ENCODE measurements around the gene ZNF709. TPM values are rescaled to one million over a fixed set of nuclear protein-coding genes. Genes with fewer than 3 reads are reported as not detected.
"Not testable (repeated sequence)": the region's sequence is repeated elsewhere in the genome, so short reads cannot be mapped to it uniquely, and the experiment has no call there.

Gene ZNF709
- total RNA-seq, 4 donors from 2014 or later, result 5.0 to 20.8 (median 6.9) TPM

GRCh38 chr19:12450844-12451243, 33.8 kb downstream of the ZNF709 start:
- no peak for DNase-seq
- Histone ChIP-seq H3K27me3 (no peaks in the 10 kb centered on the region), H3K4me1 (no peaks in the 10 kb centered on the region), H3K4me3 (no peak overlapping the region), H3K27ac (no peak overlapping the region), H3K9me3 (no peaks in the 10 kb centered on the region), H3K36me3 (no peaks in the 10 kb centered on the region)
- TF ChIP-seq POLR2A (IDR thresholded peaks at IDR 0.05) (no peak), CTCF (IDR thresholded peaks at IDR 0.05) (no peak)
- intact Hi-C loops (cut with DNase I; ENCODE audit: low total_unique reads), result no loop called here

DNA sequence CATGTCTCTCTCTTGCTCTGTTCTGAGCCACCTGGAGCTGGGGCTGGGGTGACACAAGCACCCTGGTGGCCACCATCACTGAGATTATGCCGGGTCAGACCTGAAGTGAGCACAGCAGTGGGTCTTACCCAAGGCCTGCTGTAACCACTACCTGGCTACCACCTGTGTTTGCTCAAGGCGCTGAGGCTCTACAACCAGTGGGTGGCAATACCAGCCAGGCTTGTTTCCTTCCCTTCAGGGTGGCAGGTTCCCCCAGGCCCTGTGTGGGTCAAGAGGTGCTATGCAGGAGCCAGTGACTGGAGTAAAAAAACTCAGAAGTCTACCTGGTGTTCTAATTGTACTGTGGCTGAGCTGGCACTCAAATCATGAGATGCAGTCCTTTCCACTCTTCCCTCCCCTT, 35.8 kb downstream of the ZNF709 start:
- Histone ChIP-seq H3K27me3 (no peaks in the 10 kb centered on the region), H3K4me1 (no peaks in the 10 kb centered on the region), H3K4me3 (no peak overlapping the region), H3K9me3 (no peaks in the 10 kb centered on the region), H3K27ac (no peak overlapping the region), H3K36me3 (no peaks in the 10 kb centered on the region)
- intact Hi-C loops (cut with DNase I; ENCODE audit: low total_unique reads), result no loop called here
- TF ChIP-seq CTCF (IDR thresholded peaks at IDR 0.05) (no peak), POLR2A (IDR thresholded peaks at IDR 0.05) (no peak)
- no peak for DNase-seq

DNA sequence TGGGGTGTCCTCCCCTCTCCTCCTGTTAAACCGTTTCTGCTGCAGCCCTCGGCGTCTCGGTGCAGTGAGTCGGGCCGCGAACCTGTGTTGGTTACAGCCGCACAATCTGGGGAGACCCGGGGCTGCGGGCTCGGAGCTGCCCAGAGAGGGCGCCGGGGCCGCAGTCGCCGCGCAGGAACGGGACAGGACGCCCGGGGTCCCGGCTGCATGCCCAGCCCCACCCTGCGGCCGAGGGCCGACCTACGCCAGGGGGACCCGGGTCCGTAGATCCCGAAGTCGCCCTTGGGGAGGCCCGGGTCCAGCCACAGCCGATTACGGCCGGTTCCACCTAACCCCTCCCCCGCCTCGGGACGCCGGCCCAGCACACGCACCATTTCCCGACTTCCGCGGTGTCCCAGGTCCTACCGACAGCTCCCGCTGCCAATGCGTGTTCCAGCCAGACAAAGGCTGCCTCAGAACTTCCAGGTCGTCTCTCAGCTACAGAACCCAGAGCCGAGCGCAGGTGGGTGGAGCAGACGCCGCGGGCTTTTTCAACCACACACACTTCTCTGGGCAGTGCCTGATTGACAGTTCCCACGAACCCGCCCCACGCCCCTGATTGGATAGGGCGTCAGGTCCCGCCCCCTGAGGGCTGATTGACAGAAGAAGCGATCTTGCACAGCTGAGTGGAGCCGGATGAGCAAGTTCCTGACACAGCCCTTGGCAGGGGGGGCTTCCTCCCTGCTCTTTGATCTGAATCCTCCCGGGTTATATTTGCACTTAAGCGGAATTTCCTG, 43.9 kb downstream of the ZNF709 start, which contains the start of gene ZNF443:
ZNF443 (minus strand) TSS at position 481 of the 776 bp plus-strand sequence; CDS start at position 374, 107 bp downstream.
- no peaks in the 10 kb centered on the region for H3K36me3 ChIP-seq
- no peaks in the 10 kb centered on the region for H3K4me1 ChIP-seq
- H3K27ac ChIP-seq, result peak within 1 kb of the TSS; percentile 73 to 77
- peak within 1 kb of the TSS; percentile 44 to 74 for H3K4me3 ChIP-seq
- H3K9me3 ChIP-seq, result no peaks in the 10 kb centered on the region
- intact Hi-C loops (cut with DNase I; ENCODE audit: low total_unique reads), result no loop called here
- DNase-seq, result peak; percentile 99 to 100
- no peaks in the 10 kb centered on the region for H3K27me3 ChIP-seq
- peak; percentile 59 to 60 for TF ChIP-seq POLR2A (IDR thresholded peaks at IDR 0.05)
- peak in 1 of 4 experiments; percentile 6 for TF ChIP-seq CTCF (IDR thresholded peaks at IDR 0.05)

DNA sequence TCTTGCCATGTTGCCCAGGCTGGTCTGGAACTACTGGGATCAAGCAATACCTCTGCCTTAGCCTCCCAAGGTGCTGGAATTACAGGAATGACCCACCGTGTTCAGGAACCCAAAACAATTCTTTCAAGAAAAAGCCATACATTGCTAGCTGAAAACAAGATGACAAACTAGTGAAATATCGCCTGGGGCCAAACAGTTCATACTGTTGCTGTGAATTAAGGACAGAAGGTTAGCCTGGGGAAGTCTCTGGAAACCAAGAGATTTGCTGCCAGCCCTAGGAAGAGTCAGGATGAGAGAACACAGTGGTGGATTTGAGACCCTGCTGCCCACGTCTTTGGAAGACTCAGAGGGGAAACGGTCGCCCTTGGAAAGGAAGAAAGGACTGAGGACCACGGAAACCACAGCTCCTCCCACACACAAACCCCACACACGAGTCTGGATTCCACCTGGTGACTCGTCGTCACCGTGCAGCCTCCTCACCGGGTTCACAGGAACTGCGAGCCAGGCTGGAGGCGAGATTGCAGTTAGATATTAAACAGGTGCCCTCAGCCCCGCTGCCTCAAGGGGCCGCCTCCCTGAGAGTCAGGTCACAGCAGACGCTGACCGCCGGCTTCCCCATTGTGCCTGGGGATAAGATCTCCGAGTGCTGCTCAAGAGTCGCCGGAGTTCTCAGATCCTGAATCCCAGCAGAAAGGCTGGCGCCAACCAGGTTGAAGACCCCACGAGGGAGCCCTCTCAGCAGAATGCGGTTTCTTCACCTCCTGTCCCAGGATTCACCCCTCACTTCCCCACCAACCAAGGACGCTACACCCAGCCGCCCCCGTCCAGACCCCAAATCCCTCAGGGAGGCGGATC, 44.7 kb downstream of the ZNF709 start:
- Histone ChIP-seq H3K4me3 (peak overlapping the region; percentile 44 to 74), H3K27ac (peak overlapping the region; percentile 73 to 77)
- intact Hi-C loops (cut with DNase I; ENCODE audit: low total_unique reads); H3K36me3 ChIP-seq; DNase-seq; H3K9me3 ChIP-seq; H3K27me3 ChIP-seq; H3K4me1 ChIP-seq: not testable (repeated sequence)

- H3K4me3 ChIP-seq; DNase-seq; H3K36me3 ChIP-seq; H3K27ac ChIP-seq; H3K4me1 ChIP-seq; intact Hi-C loops (cut with DNase I; ENCODE audit: low total_unique reads); H3K9me3 ChIP-seq; H3K27me3 ChIP-seq: not testable (repeated sequence)
Measured at GRCh38 chr19:12430726-12431299, 53.8 kb downstream of the ZNF709 start.

DNA sequence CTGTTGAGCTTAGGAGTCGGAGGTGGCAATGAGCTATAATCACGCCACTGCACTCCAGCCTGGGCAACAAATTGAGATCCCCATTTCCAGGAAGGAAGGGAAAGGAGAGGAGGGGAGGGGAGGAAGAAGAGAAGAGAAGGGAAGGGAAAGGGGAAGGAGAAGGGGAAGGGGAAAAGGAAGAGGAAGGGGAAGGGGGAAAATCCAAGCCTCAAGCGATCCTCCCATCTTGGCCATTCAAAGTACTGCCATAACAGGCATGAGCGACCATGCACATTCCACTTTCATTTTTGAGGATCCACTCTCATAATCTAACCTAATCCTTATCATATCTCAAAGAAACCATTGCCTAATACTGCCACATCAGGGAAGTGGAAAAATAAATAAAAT, 58.7 kb downstream of the ZNF709 start:
- Histone ChIP-seq H3K9me3 (no peaks in the 10 kb centered on the region), H3K4me3 (no peak overlapping the region), H3K27me3 (no peaks in the 10 kb centered on the region), H3K4me1 (no peaks in the 10 kb centered on the region), H3K36me3 (no peaks in the 10 kb centered on the region), H3K27ac (no peak overlapping the region)
- no peak for DNase-seq
- TF ChIP-seq POLR2A (IDR thresholded peaks at IDR 0.05), result no peak
- TF ChIP-seq CTCF (IDR thresholded peaks at IDR 0.05), result no peak
- intact Hi-C loops (cut with DNase I; ENCODE audit: low total_unique reads), result no loop called here
